HG02642 (cell line): ENCODE data around the gene SERPINB7.
"Not testable (repeated sequence)": the region's sequence is repeated elsewhere in the genome, so short reads cannot be mapped to it uniquely, and the experiment has no call there.

ENCODE experiments used
- ATAC-seq: cut with Tn5 transposase; IDR thresholded peaks from one replicate; pipeline ENCODE4 v1.9.1; 2021; ENCODE audit warnings: mild to moderate bottlenecking; ENCODE audit not compliant: unreplicated experiment, poor library complexity

Gene SERPINB7, protein sequence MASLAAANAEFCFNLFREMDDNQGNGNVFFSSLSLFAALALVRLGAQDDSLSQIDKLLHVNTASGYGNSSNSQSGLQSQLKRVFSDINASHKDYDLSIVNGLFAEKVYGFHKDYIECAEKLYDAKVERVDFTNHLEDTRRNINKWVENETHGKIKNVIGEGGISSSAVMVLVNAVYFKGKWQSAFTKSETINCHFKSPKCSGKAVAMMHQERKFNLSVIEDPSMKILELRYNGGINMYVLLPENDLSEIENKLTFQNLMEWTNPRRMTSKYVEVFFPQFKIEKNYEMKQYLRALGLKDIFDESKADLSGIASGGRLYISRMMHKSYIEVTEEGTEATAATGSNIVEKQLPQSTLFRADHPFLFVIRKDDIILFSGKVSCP

GRCh38 chr18:63775166-63775730 is at the start of gene SERPINB7:
Gene SERPINB7, plus strand, starts transcription at chr18:63775418. Its CDS starts 6,955 bp downstream, at chr18:63782373.
- ATAC-seq: no peak

DNA sequence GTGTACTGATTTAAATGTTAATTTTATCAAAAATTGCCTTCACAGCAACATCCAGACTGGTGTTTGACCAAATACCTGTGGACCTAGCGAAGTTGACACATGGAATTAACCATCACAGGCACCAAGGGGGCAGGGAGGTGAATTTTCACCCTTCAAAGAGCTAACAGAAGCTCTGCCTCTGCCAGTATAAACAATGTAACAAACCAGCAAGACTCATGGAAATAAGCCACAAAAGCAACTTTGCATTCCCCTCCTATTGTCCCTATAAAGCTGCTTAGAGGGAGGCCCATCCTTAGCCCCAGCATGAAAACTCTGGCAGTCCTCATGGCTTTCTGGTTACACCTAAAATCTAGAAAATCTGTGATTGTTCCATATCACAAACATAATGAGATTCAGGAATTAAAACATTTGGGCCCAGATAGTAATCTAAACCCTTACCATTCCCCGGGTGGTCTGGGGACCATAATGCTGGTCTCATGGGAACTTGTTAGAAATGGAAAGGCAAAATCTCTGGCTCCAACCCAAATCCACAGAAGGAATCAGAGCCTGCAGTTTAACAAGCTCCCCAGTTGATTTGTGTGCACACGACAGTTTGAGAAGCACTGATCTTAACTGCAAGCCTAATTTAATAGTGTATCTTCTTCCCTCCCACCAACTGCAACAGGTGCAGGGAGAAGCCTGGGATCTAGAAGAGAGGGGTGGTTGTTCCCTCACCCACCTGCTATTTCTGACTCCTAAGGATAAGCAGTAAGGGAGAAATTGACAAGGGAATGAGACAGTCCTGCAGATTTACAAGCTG is 49.3 kb upstream of the SERPINB7 start:
- no peak for ATAC-seq

DNA sequence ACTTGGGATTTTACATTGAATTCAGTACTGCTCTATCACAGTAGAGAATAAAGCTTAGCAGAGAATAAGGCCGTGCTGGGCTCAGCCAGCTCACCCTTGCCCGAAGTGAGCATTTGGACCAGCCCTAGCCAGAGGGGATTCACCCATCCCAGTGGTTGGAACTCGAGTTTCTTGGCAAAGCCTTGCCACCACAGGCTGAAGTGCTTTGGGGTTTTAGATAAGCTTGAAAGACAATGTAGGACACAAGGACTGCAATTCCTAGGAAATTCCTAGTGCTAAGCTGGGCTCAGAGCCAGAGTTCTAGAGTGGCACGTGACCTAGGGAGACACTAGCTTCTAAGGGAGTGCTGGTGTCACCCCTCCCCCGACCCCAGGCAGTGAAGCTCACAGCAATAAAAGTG is 44.4 kb upstream of the SERPINB7 start:
- ATAC-seq: no peak

- ATAC-seq: no peak
Observed at GRCh38 chr18:63731215-63731614, 44.0 kb upstream of the SERPINB7 start.

GRCh38 chr18:63736876-63737275 is 38.3 kb upstream of the SERPINB7 start:
- no peak for ATAC-seq

DNA sequence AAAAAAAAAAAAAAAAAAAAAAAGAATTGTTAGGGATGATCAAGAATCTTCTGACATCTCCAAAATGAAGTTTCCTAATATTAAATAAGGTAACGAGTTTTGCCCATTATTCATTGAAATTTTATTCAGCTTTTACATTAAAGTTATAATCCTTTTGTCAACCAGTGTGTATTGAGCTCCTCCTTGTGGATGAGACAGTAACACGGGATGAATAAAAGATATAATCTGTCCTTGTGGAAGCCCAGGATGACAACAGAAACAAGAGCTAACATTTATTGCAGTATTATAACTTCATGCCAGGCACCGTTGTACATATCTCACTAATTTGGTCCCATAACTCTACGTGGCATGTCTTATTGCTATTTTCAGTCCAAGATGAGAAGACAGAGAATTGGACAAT is 33.4 kb upstream of the SERPINB7 start:
- no peak for ATAC-seq

GRCh38 chr18:63747006-63747405 is 28.2 kb upstream of the SERPINB7 start:
- ATAC-seq: no peak

DNA sequence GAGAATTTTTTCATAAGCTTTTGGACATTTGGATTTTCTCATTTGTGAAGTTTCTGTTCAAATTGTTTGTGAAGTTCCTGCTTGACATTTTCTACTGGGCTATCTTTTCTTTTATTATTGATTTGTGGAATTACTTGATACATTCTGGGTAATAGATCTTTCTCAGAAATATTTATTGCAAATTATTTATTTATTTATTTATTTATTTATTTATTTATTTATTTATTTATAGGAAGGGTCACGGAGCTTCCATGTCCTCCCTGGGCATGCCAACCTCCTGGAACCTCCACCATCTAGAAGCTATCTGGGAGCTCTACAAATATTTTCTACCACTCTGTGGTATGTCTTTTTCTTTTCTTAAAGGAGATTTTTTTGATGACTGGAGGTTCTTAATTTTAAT is 25.7 kb upstream of the SERPINB7 start:
- no peak for ATAC-seq

GRCh38 chr18:63752636-63753035 is 22.6 kb upstream of the SERPINB7 start:
- ATAC-seq: no peak

DNA sequence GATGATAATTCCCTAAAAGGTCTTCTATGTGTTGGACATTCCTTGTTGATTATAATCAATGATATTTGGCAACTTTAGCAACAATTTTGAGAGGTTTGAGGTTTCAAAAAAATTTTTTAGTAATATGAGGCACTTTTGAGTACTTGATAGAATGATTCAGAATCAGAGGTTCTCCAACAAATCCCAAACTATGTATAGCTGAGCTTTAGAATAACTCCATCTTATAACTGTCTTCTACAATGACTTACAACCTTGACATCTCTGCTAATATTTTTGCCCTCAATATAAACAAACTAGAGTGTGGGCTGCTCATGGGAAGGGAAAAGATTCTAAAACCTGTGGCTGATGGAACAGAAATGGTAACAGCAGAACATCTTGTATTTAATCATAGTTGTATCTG is 21.5 kb upstream of the SERPINB7 start:
- ATAC-seq: no peak

GRCh38 chr18:63757541-63757940 is 17.7 kb upstream of the SERPINB7 start:
- ATAC-seq: no peak

DNA sequence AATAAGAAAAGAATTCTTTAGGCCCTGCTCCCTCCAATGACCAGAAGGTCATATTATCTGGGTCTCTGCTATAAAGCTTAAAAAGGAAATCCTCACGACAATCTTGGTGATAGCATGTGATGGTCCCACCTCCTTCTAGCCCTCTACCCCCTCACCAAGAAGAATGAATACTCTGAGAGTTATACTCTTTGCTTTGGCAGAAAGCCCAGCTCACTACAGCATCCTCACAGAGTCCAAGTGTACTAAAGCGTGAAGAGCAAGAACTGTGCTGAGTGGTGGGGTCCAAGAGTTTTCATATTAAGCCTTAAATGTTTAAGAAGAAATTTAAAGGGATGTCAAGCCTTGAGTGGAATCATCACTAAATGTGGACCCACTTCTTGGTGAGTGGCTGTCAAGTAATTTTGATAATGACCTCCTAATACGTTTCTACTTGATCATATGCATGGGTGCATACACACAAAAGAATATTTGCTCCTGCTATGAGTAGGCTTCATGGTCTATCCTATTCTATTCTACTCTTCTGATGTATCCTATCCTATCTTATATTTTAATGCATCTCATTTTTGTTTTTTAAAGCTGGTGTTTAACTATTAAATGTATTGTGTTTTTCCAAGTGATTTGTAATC is 16.5 kb upstream of the SERPINB7 start:
- no peak for ATAC-seq

GRCh38 chr18:63759786-63760185 is 15.4 kb upstream of the SERPINB7 start:
- ATAC-seq: not testable (repeated sequence)

- ATAC-seq: no peak
Observed at GRCh38 chr18:63762518-63762917, 12.7 kb upstream of the SERPINB7 start.

- ATAC-seq: no peak
Observed at GRCh38 chr18:63763831-63764600, 11.2 kb upstream of the SERPINB7 start.

GRCh38 chr18:63765837-63766236 is 9.4 kb upstream of the SERPINB7 start:
- no peak for ATAC-seq

DNA sequence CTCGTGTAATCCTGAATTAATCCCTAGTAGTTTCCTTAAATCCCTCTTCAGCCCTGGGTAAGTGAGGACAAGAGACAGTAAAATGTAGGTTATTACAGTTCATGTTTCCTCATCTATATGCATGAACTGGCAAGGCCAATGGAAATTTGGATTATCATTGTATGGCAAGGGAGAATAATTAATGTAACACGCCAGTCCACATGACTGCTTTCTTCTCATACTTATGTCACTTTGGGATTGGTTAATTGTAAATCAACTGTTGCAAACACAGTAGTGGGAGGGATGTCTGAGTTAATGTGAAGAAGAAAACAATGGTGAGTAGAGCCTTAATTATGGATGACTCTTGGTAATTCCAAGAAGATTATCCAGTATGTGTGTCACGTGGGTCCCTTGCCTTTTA is 1.7 kb upstream of the SERPINB7 start:
- no peak for ATAC-seq

DNA sequence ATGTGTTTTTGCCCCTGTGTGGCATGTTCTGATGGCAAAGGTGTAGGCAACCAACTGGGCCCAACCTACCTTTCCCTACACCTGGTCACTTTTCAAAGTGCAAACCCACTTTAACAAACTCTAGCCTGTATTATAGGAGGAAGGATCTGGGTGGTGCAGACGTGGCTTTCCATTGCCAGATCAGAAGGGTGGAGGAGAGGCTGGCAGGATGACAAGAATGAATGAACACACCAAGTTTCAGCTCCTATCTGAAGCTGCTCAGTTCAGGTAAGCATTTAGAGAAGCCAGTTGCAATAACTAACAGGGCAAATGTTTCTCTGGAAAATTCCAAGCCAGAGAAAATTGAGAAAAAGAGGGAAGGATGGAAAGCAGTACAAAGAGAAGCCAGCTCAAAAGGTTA is 707 bp upstream of the SERPINB7 start:
- no peak for ATAC-seq

- ATAC-seq: no peak
Observed at GRCh38 chr18:63779386-63779785, 4.2 kb downstream of the SERPINB7 start.

- no peak for ATAC-seq
Observed at GRCh38 chr18:63783394-63783793, 8.2 kb downstream of the SERPINB7 start.
